ENCODE data around the gene AGAP2. TPM values are rescaled to one million over a fixed set of nuclear protein-coding genes. Genes with fewer than 3 reads are reported as not detected.

AGAP2 gene
- total RNA-seq, 4 donors from 2014 or later = 1.1 to 5.7 (median 2.5) TPM

GRCh38 chr12:57751788-57752667 is 13.5 kb upstream of the AGAP2 start, which contains the start of gene CDK4:
CDK4 (minus strand) TSS chr12:57752310; CDS start chr12:57751717, 593 bp downstream.
- H3K4me1 ChIP-seq = peaks cover 0 to 51% (median 20%) of the 10 kb centered on the region in 4 donors
- TF ChIP-seq, protein P1, sequence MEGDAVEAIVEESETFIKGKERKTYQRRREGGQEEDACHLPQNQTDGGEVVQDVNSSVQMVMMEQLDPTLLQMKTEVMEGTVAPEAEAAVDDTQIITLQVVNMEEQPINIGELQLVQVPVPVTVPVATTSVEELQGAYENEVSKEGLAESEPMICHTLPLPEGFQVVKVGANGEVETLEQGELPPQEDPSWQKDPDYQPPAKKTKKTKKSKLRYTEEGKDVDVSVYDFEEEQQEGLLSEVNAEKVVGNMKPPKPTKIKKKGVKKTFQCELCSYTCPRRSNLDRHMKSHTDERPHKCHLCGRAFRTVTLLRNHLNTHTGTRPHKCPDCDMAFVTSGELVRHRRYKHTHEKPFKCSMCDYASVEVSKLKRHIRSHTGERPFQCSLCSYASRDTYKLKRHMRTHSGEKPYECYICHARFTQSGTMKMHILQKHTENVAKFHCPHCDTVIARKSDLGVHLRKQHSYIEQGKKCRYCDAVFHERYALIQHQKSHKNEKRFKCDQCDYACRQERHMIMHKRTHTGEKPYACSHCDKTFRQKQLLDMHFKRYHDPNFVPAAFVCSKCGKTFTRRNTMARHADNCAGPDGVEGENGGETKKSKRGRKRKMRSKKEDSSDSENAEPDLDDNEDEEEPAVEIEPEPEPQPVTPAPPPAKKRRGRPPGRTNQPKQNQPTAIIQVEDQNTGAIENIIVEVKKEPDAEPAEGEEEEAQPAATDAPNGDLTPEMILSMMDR (IDR thresholded peaks at IDR 0.05) = peak in 2 of 5 experiments; percentile 4 to 45
- TF ChIP-seq EP300 (IDR thresholded peaks at IDR 0.05) = peak; percentile 93 to 99
- TF ChIP-seq POLR2A (IDR thresholded peaks at IDR 0.05) = peak; percentile 67 to 86
- H3K27me3 ChIP-seq = no peaks in the 10 kb centered on the region
- H3K36me3 ChIP-seq = peaks cover 0 to 43% (median 4%) of the 10 kb centered on the region in 3 donors
- peak within 1 kb of the TSS; percentile 83 to 96 (median 84) for H3K27ac ChIP-seq
- no peaks in the 10 kb centered on the region for H3K9me3 ChIP-seq
- 1% methylated on average over 25 to 38 of the region's 58 CpGs for WGBS, 2 donors
- peak within 1 kb of the TSS; percentile 68 to 89 (median 78) for H3K4me3 ChIP-seq
- DNase-seq (ENCODE audit: low spot score in 2 of 2) = peak; percentile 98 to 99

- 7 to 9% methylated on average over 8 of the region's 8 CpGs for WGBS, 2 donors
- peak overlapping the region; percentile 68 to 89 (median 78) for H3K4me3 ChIP-seq
- H3K27me3 ChIP-seq = no peaks in the 10 kb centered on the region
- peaks cover 0 to 46% (median 4%) of the 10 kb centered on the region in 3 donors for H3K36me3 ChIP-seq
- no peaks in the 10 kb centered on the region for H3K9me3 ChIP-seq
- H3K27ac ChIP-seq = peak overlapping the region; percentile 83 to 96 (median 84)
- DNase-seq (ENCODE audit: low spot score in 2 of 2) = no peak
- TF ChIP-seq POLR2A (IDR thresholded peaks at IDR 0.05) (no peak), EP300 (IDR thresholded peaks at IDR 0.05) (no peak)
- TF ChIP-seq, protein P1 (IDR thresholded peaks at IDR 0.05) = no peak
- H3K4me1 ChIP-seq = peaks cover 0 to 48% (median 19%) of the 10 kb centered on the region in 4 donors
Measured at GRCh38 chr12:57751432-57751787, 12.9 kb upstream of the AGAP2 start.

DNA sequence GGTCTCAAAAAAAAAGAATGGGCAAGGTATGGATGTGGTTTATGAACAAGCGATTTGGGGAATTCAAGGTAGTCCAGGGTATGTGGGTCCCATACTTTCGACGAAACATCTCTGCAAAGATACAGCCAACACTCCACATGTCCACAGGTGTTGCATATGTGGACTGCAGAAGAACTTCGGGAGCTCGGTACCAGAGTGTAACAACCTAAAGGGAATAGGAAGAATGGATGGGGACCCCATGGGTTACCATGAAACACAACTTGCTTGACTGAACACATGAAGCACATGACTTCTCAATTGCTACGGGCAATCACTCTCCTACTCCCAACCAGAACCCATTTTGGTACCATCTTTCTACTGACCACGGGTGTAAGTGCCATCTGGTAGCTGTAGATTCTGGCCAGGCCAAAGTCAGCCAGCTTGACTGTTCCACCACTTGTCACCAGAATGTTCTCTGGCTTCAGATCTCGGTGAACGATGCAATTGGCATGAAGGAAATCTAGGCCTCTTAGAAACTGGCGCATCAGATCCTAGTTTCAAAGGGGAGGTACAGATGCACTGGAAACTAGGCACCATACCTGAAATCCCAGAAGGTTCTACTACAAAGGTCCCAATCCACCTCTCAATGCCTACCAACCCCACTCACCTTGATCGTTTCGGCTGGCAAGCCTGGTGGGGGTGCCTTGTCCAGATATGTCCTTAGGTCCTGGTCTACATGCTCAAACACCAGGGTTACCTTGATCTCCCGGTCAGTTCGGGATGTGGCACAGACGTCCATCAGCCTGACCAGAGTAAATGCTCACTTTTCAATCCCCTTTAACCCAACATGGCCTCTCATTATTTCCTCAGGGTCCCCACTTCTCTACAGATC is 12.3 kb upstream of the AGAP2 start:
- TF ChIP-seq, protein P1 (IDR thresholded peaks at IDR 0.05) = no peak
- TF ChIP-seq EP300 (IDR thresholded peaks at IDR 0.05) (no peak), POLR2A (IDR thresholded peaks at IDR 0.05) (no peak)
- WGBS, 2 donors = 88 to 90% methylated on average over 15 of the region's 15 CpGs
- Histone ChIP-seq H3K4me3 (peak overlapping the region; percentile 68 to 89 (median 78)), H3K4me1 (peaks cover 0 to 48% (median 15%) of the 10 kb centered on the region in 4 donors), H3K27ac (peak overlapping the region; percentile 83 to 96 (median 84)), H3K36me3 (peaks cover 0 to 50% (median 4%) of the 10 kb centered on the region in 3 donors), H3K27me3 (no peaks in the 10 kb centered on the region), H3K9me3 (no peaks in the 10 kb centered on the region)
- DNase-seq (ENCODE audit: low spot score in 2 of 2) = no peak

DNA sequence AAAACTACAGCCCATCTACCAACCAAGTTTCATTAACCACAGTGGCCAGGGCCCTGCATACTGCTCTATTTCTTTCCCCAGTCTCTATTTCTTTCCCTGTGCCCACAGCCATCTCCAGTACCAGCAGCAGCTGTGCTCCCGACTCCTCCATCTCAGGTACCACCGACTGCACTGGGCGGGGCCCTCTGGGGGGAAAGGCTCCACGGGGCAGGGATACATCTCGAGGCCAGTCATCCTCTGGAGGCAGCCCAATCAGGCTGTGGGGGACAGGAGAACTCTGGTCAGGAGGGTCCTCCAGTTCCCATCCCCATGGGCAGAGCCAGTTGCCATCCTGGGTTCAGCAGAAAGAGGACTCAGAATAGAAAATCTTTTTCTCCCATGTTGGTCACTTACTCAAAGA is 10.5 kb upstream of the AGAP2 start:
- TF ChIP-seq POLR2A (IDR thresholded peaks at IDR 0.05) = no peak
- TF ChIP-seq, protein P1 (IDR thresholded peaks at IDR 0.05) = no peak
- no peak for TF ChIP-seq EP300 (IDR thresholded peaks at IDR 0.05)

More for the DNA sequence above, 10.5 kb upstream of the AGAP2 start:
- H3K4me3 ChIP-seq = no peak overlapping the region
- H3K9me3 ChIP-seq = no peaks in the 10 kb centered on the region
- no peak overlapping the region for H3K27ac ChIP-seq
- H3K27me3 ChIP-seq = no peaks in the 10 kb centered on the region
- WGBS, 2 donors = 91 to 93% methylated on average over 5 of the region's 5 CpGs
- H3K36me3 ChIP-seq = peaks cover 0 to 50% (median 4%) of the 10 kb centered on the region in 3 donors
- no peak for DNase-seq (ENCODE audit: low spot score in 2 of 2)
- peaks cover 0 to 48% (median 11%) of the 10 kb centered on the region in 4 donors for H3K4me1 ChIP-seq

Measured in tibial nerve (tissue), 4 donors.